IPS-15b (cell line): ENCODE data around the gene CALHM5.
"Not testable (repeated sequence)": the region's sequence is repeated elsewhere in the genome, so short reads cannot be mapped to it uniquely, and the experiment has no call there.

Source experiments
- H3K27me3 ChIP-seq: one replicate; pipeline ENCODE4 v1.6.1; 2013; ENCODE audit warnings: low read length; ENCODE audit not compliant: control insufficient read depth, insufficient read depth
- H3K36me3 ChIP-seq: one replicate; pipeline ENCODE4 v1.6.1; 2013; ENCODE audit warnings: low read length; ENCODE audit not compliant: control insufficient read depth, insufficient read depth
- H3K4me1 ChIP-seq: one replicate; pipeline ENCODE4 v1.6.1; 2013; ENCODE audit warnings: mild to moderate bottlenecking, low read length; ENCODE audit not compliant: control insufficient read depth, insufficient read depth
- H3K4me3 ChIP-seq: one replicate; pipeline ENCODE4 v1.5.1; 2013; ENCODE audit warnings: low read depth, low read length
- H3K9ac ChIP-seq: one replicate; pipeline ENCODE4 v1.6.1; 2013; ENCODE audit warnings: low read depth, mild to moderate bottlenecking, low read length
- H3K9me3 ChIP-seq: one replicate; pipeline ENCODE4 v1.6.1; 2013; ENCODE audit warnings: mild to moderate bottlenecking, low read length; ENCODE audit not compliant: control insufficient read depth, insufficient read depth

CALHM5 gene

GRCh38 chr6:116482780-116483179 lies 28.7 kb upstream of the CALHM5 start:
- Histone ChIP-seq H3K4me3 (no peak overlapping the region), H3K9me3 (no peaks in the 10 kb centered on the region), H3K4me1 (no peaks in the 10 kb centered on the region), H3K9ac (no peak overlapping the region), H3K36me3 (no peaks in the 10 kb centered on the region), H3K27me3 (no peaks in the 10 kb centered on the region)

- no peaks in the 10 kb centered on the region for H3K27me3 ChIP-seq
- no peak overlapping the region for H3K4me3 ChIP-seq
- no peaks in the 10 kb centered on the region for H3K4me1 ChIP-seq
- no peak overlapping the region for H3K9ac ChIP-seq
- H3K9me3 ChIP-seq = no peaks in the 10 kb centered on the region
- H3K36me3 ChIP-seq = no peaks in the 10 kb centered on the region
These were observed 27.8 kb upstream of the CALHM5 start for GRCh38 chr6:116483616-116484015.

- Histone ChIP-seq H3K9ac (no peak overlapping the region), H3K9me3 (no peaks in the 10 kb centered on the region), H3K4me3 (no peak overlapping the region), H3K27me3 (no peaks in the 10 kb centered on the region), H3K4me1 (no peaks in the 10 kb centered on the region), H3K36me3 (no peaks in the 10 kb centered on the region)
These were observed 25.8 kb upstream of the CALHM5 start for GRCh38 chr6:116485559-116486184.

GRCh38 chr6:116491610-116492330 lies 19.7 kb upstream of the CALHM5 start:
- Histone ChIP-seq H3K4me1 (no peaks in the 10 kb centered on the region), H3K27me3 (no peaks in the 10 kb centered on the region), H3K36me3 (no peaks in the 10 kb centered on the region), H3K4me3 (no peak overlapping the region), H3K9me3 (no peaks in the 10 kb centered on the region), H3K9ac (no peak overlapping the region)

- Histone ChIP-seq H3K9ac (no peak overlapping the region), H3K9me3 (no peaks in the 10 kb centered on the region), H3K27me3 (no peaks in the 10 kb centered on the region)
These were observed 18.9 kb upstream of the CALHM5 start for GRCh38 chr6:116492331-116493067.

GRCh38 chr6:116495161-116495560 lies 16.3 kb upstream of the CALHM5 start:
- not testable (repeated sequence) for H3K4me1 ChIP-seq, H3K9me3 ChIP-seq, H3K4me3 ChIP-seq, H3K27me3 ChIP-seq, H3K9ac ChIP-seq, H3K36me3 ChIP-seq

More at GRCh38 chr6:116492331-116493067, 18.9 kb upstream of the CALHM5 start:
- H3K4me1 ChIP-seq = no peaks in the 10 kb centered on the region
- H3K36me3 ChIP-seq = no peaks in the 10 kb centered on the region
- H3K4me3 ChIP-seq = no peak overlapping the region

GRCh38 chr6:116497113-116497676 lies 14.2 kb upstream of the CALHM5 start:
- Histone ChIP-seq H3K36me3 (no peaks in the 10 kb centered on the region), H3K9me3 (no peaks in the 10 kb centered on the region), H3K4me3 (no peak overlapping the region), H3K9ac (no peak overlapping the region), H3K27me3 (no peaks in the 10 kb centered on the region), H3K4me1 (no peaks in the 10 kb centered on the region)

GRCh38 chr6:116500969-116501433 lies 10.4 kb upstream of the CALHM5 start:
- no peaks in the 10 kb centered on the region for H3K27me3 ChIP-seq
- no peaks in the 10 kb centered on the region for H3K9me3 ChIP-seq
- H3K4me1 ChIP-seq = no peaks in the 10 kb centered on the region
- no peak overlapping the region for H3K4me3 ChIP-seq
- no peak overlapping the region for H3K9ac ChIP-seq
- no peaks in the 10 kb centered on the region for H3K36me3 ChIP-seq

- H3K4me3 ChIP-seq = no peak overlapping the region
- H3K9ac ChIP-seq = no peak overlapping the region
- no peaks in the 10 kb centered on the region for H3K27me3 ChIP-seq
- H3K4me1 ChIP-seq = peaks cover 5% of the 10 kb centered on the region
- H3K9me3 ChIP-seq = no peaks in the 10 kb centered on the region
- H3K36me3 ChIP-seq = no peaks in the 10 kb centered on the region
These were observed 4.1 kb upstream of the CALHM5 start for GRCh38 chr6:116507324-116507723.

GRCh38 chr6:116508527-116508926 lies 2.9 kb upstream of the CALHM5 start:
- Histone ChIP-seq H3K4me1 (peaks cover 5% of the 10 kb centered on the region), H3K9me3 (no peaks in the 10 kb centered on the region), H3K4me3 (no peak overlapping the region), H3K9ac (no peak overlapping the region), H3K27me3 (no peaks in the 10 kb centered on the region), H3K36me3 (no peaks in the 10 kb centered on the region)

GRCh38 chr6:116512111-116512559 lies 696 bp downstream of the CALHM5 start:
- Histone ChIP-seq H3K9me3 (no peaks in the 10 kb centered on the region), H3K4me1 (peaks cover 5% of the 10 kb centered on the region), H3K36me3 (no peaks in the 10 kb centered on the region), H3K9ac (no peak overlapping the region), H3K4me3 (no peak overlapping the region), H3K27me3 (no peaks in the 10 kb centered on the region)
